ENCODE measurements around the gene TMEM62.

Gene TMEM62

GRCh38 chr15:43208052-43209002 is 74.9 kb downstream of the TMEM62 start:
- TF ChIP-seq GATA2 (IDR thresholded peaks at IDR 0.05; ENCODE audit: low read depth, low read length) = no peak
- no peak for TF ChIP-seq GATA3 (IDR thresholded peaks at IDR 0.05; ENCODE audit: low read depth, low read length)

- TF ChIP-seq GATA2 (IDR thresholded peaks at IDR 0.05; ENCODE audit: low read depth, low read length) (no peak), GATA3 (IDR thresholded peaks at IDR 0.05; ENCODE audit: low read depth, low read length) (no peak)
Measured at GRCh38 chr15:43209059-43209824, 75.9 kb downstream of the TMEM62 start.

DNA sequence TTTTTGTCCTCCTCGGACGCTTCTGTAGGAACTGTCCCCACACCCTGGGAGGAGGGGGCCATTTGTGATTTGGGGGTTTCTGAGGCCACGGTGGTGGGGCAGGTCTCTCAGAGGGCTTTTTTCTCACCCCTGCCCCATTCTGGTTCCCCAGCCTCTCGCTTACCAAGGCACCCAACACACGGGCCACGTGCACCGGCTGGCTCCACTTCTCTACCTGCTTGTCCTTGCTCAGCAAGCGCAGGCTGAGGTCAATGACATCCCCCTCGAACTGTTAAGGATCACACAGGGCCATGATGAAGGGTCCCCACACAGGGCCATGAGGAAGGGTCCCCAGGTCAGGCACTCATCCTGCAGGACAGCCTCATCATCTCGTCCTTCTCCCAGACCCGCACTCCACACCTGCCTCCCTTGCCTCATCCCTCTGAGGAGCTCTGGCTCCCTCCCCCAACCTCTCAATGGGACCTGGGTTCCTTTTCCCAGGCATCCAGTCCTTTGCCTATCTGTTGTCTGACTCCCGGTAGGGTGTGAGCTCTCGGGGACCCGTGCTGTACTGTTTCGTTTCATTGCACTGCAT is 76.9 kb downstream of the TMEM62 start:
- no peak for TF ChIP-seq GATA2 (IDR thresholded peaks at IDR 0.05; ENCODE audit: low read depth, low read length)
- no peak for TF ChIP-seq GATA3 (IDR thresholded peaks at IDR 0.05; ENCODE audit: low read depth, low read length)

DNA sequence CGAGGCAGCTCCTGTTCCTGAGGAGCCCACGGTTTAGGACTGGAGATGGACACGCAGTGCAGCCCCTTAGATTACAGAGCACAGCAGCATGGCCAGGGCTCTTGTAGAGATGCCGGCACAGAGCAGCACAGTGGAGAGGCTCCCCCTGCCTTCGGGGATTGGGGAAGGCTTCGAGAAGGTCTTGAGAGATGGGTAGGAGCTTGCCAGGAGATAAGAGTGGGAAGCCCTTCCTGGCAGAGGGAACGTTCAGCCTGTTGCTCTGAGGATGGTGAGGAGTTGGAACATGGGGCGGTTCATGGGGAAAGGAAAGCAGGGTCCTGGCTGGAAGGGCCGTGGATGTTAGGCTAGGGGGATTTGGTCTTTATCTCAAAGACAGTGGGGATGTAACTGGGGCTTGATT is 77.4 kb downstream of the TMEM62 start:
- TF ChIP-seq GATA2 (IDR thresholded peaks at IDR 0.05; ENCODE audit: low read depth, low read length) (no peak), GATA3 (IDR thresholded peaks at IDR 0.05; ENCODE audit: low read depth, low read length) (no peak)

DNA sequence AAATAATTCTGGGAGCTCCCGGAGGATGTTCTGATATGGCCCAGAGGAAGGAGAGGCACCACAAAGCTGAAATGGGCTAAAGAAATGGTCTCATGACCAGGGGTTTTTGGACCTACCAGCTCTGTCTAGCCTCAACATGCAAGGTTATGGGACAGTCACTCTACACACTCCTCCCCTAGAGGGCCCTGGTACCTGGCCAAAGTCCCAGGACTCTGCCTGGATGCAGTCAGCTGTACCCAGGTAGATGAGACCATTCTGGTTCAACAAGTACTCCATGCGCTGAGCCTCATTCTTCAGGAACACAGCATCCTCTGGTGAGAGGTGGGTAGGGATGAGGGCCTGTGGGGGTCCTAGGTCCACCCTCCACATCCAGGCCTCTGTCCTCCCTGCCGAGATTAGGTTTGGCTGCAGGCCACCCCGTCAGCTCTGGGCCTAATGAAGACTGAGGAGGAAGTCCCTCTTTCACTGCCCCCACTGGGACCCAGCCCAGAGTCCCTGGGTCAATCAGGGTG is 77.9 kb downstream of the TMEM62 start:
- no peak for TF ChIP-seq GATA3 (IDR thresholded peaks at IDR 0.05; ENCODE audit: low read depth, low read length)
- no peak for TF ChIP-seq GATA2 (IDR thresholded peaks at IDR 0.05; ENCODE audit: low read depth, low read length)

DNA sequence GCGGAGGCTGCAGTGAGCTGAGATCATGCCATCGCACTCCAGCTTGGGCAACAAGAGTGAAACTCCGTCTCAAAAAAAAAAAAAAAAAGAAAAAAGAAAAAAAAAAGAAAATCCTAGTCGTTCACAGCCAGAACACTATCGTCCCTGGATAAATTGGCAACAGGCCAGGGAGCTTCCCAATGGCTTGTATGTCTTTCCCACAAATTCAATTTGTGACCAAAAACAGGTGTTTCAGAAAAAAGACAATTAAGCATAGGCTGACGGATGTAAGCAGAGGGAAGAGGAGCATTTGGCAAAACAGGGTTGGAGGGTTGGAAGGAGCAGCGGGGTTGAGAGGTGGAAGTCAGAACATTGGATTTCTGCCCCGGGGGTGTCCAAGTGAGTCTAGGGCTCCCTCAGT is 78.9 kb downstream of the TMEM62 start:
- no peak for TF ChIP-seq GATA2 (IDR thresholded peaks at IDR 0.05; ENCODE audit: low read depth, low read length)
- TF ChIP-seq GATA3 (IDR thresholded peaks at IDR 0.05; ENCODE audit: low read depth, low read length) = no peak

DNA sequence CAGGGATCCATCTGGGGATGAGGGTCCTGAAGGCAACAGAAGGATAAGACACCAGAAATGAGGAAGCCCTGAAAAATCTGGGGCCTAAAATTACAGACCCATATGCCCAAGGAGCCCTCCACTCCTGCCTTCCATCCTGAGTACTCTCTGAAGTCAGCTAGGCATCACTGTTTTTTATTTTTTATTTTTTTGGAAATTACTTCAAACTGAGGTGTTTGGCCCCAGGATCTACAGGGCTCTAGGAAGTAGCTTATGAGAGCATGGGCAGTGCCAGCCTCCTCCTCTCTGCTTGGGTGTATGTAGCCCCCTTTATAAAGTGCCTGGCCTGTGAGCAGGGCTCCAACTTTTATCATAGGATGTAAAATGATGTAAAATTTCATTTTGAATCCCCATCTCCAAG is 79.6 kb downstream of the TMEM62 start:
- TF ChIP-seq GATA3 (IDR thresholded peaks at IDR 0.05; ENCODE audit: low read depth, low read length) = no peak
- TF ChIP-seq GATA2 (IDR thresholded peaks at IDR 0.05; ENCODE audit: low read depth, low read length) = no peak

- no peak for TF ChIP-seq GATA2 (IDR thresholded peaks at IDR 0.05; ENCODE audit: low read depth, low read length)
Measured at GRCh38 chr15:43213466-43213865, 80.1 kb downstream of the TMEM62 start.

- TF ChIP-seq GATA3 (IDR thresholded peaks at IDR 0.05; ENCODE audit: low read depth, low read length) = no peak
- TF ChIP-seq GATA2 (IDR thresholded peaks at IDR 0.05; ENCODE audit: low read depth, low read length) = no peak
Measured at GRCh38 chr15:43214169-43214568, 80.8 kb downstream of the TMEM62 start.

- no peak for TF ChIP-seq GATA3 (IDR thresholded peaks at IDR 0.05; ENCODE audit: low read depth, low read length)
- no peak for TF ChIP-seq GATA2 (IDR thresholded peaks at IDR 0.05; ENCODE audit: low read depth, low read length)
Measured at GRCh38 chr15:43214592-43215295, 81.4 kb downstream of the TMEM62 start.

DNA sequence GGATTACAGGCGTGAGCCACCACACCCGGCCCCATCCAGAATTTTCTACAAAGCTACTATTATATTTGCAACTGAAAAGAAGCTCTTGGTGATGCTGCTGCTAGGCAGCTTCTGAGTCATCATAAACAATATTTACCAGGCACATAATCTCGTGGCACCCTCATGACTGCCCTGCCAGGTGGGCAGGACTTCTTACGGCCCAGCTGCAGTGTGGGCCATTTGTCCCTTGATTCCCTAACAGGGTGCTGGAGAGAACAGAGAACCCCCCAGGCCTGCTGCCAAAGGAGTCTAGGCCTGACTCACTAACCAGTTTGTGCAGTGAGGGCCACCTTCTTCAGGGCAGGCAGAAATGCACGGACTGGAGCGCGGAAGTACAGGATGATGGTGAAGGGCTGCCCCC is 82.6 kb downstream of the TMEM62 start:
- TF ChIP-seq GATA3 (IDR thresholded peaks at IDR 0.05; ENCODE audit: low read depth, low read length) (no peak), GATA2 (IDR thresholded peaks at IDR 0.05; ENCODE audit: low read depth, low read length) (no peak)

- TF ChIP-seq GATA3 (IDR thresholded peaks at IDR 0.05; ENCODE audit: low read depth, low read length) (no peak), GATA2 (IDR thresholded peaks at IDR 0.05; ENCODE audit: low read depth, low read length) (peak; percentile 70)
Measured at GRCh38 chr15:43218908-43219706, 85.7 kb downstream of the TMEM62 start.
